Measurements from ENCODE around the gene CLEC16A.

Gene CLEC16A

DNA sequence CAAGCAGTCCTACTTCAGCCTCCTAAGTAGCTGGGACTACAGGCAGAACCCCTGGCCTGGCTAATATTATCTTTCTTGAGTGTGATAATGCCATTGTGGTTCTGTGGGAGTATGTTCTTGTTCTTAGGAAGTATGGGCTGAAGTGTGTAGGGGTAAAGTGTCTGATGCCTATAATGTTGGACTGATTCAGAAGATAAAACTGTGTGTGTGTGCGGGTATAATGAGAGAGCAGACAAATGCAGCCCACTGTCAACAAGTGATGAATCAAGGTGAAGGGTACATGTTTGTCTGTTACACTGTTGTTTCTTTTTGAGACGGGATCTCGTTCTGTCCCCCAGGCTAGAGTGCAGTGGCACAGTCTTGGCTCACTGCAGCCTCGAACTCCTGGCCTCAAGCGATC is 127.5 kb downstream of the CLEC16A start:
- no peak for DNase-seq

DNA sequence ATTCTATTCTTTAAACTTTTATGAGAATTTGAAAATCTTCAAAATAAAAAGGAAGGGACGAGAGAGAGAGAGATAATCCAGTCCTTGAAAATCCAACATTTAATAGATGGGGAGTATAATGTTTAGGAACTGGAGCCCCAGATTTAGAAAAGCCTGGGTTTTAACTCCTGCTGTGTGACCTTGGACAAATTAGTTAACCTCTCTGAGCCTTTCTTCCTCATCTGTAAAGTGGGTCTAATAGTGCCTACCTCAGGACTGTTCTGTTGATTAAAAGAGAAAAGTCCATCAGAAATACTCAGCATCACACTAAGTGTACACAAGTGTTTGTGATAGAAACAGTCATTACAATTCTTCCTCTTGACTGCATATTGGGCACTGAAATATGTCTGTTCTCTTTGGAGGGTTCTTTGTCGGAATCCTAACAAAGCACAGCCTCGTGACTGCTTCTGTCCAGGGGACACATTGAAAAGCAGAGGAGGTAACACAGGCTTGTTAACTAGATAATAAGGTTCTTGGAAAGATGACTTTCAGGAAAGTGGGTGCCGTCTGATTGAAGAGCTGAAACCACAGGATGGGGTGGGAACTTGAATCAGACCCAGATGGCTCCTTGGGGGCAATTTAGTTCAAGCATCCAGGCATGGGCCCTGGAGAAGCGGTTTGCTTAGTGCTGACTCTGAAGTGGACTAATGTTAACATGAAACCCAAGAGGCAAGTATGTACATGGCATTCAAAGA is 128.2 kb downstream of the CLEC16A start:
- DNase-seq: no peak

DNA sequence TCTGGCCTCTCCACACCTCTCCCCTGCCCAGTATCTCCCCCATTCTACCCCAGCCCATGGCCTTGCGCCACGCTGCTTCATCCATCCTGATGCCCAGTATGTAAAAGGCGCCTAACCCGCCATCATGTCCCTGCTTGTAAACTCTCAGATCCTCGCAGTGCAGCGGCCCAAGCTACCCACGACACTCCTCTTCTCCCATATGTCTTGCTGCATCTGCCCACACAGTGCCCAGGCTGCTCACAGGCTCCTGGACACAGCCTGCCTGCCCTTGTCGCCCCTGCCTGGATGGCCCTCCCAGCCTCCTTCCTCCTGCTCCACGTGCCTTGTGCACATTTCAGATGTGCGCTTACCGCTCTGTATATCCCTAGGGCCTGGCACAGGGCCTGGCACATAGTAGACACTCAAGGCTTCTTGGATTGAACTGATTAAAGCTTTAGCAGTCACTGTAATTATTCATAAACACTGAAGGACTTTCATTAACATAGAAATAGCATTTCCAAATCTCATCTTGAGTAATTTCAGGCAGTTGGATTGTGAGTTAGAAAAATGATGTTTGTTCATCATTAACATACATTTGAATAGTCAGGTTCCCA is 129.1 kb downstream of the CLEC16A start:
- no peak for DNase-seq

DNA sequence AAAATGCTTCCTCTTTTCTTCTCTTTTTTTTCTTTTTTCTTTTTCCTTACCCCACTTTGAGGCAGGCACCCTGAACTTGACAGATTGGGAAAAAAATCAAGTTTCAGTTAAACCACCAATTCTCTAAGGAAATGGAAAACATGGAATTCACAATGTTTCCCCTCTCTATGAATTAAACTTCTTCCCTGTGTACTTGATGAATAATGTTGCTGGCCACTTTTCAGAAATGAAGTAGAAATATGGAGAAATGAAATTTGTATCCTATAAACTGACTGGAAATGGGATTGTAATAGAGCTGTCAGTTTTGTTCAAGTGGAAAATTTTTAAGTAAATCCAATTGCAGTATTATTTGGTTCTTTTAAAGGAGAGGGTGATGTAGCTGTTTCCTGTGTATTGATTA is 129.8 kb downstream of the CLEC16A start:
- DNase-seq: no peak

DNA sequence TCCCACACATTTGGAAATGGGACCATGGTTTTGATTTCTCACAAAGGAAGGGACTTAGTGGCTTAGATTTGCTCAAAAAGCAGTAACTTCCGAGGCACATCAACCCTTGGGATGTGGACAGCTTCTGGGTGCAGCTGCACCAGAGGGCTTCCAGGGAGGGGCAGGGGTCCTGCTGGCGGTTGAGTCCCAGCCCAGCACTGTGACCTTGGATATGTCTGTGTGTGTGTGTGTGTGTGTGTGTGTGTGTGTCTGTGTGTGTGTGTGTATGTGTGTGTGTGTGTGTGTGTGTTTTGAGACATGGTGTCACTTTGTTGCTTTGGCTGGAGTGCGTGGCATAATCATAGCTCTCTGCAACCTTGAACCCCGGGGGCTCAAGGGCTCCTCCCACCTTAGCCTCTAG is 130.8 kb downstream of the CLEC16A start:
- no peak for DNase-seq

DNA sequence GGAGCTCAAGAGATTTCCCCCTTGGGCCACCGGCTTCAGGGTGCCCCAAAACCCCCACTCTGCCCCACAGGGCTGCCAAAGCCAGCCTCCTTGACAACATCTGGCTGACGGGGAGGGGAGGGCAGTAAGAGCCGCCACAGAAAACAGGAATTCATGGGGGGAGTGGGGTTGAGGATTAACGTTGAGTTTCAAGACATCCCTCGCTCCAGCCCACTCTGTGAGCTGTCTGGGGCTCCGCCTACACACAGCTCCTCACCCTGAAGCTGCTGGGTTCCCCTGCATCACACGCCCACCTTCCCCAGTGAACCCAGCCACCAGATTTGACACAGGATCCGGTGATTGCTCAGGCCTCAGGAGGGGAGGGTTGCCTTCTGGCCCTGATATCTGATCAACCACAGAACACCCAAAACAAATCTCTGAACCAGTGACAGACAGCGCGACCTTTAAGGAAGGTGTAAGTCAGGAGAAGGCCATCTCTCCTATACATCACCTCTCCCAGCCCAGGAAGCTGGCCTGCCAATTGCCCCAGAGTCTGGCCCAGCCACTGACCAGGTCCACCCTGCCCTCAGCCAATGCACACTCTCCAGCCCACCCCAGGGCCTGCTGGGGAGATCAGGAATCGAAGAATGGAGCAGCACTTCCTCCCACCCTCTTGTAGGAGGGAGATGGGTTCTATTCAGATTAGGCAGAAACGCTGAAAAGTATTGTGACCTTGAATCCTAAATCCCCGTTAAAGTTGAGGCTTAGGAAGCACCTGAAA is 132.1 kb downstream of the CLEC16A start:
- peak; percentile 66 for DNase-seq

DNA sequence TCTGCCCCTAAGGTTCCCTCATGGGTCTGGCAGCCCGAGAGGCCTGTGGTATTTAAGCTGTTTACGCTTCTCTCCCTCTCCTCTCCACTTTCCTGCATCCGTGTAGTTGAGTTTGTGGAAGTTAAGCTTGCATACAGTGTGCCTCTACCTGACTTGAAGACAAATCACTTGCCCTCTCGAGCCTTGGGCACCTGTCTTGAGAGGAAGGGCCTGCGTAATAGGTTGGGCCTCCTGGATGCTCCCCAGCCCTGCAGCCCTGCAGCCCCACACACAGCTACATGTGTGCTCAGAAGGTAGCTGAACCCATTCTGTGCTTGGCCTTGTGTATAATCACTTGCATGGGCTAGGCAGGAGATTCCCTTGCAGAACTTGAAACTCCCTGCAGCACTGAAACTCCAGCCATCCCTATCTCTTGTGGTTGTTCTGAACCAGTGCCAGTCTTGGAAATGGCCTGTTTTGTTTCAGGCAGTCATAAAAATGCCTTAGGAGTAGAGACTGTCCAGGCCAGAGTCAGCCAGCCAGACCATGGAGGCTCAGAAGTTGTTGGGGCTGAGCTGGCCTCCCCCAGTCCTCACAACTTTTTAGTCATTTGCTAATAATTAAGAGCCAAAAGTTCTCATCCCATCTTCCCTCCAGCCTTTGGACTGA is 134.6 kb downstream of the CLEC16A start:
- DNase-seq: no peak

DNA sequence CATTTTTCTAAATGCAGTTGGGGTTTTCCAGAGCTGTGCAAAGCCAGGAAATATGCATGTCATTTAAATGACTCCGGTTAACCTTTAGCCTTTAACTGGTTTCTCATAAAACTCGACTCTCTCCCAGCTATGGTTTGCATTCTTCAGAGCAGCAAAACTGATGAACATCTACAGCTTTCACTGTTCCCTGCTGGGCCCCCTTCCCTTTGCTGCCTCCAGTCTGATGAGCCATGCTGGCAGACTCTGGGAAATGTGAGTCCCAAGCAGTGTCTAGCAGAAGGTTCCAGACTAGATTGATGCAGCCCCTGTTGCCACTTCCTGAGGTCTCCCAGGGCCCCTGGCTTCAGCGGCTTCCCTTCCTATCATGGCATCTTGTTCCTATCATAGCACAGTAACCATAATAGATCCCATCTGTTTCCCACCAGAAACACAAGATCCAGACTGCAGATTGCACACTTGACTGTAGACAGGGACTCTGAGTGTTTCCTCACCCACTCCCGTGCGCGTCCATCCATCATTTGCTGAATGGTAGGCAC is 135.4 kb downstream of the CLEC16A start:
- no peak for DNase-seq

DNA sequence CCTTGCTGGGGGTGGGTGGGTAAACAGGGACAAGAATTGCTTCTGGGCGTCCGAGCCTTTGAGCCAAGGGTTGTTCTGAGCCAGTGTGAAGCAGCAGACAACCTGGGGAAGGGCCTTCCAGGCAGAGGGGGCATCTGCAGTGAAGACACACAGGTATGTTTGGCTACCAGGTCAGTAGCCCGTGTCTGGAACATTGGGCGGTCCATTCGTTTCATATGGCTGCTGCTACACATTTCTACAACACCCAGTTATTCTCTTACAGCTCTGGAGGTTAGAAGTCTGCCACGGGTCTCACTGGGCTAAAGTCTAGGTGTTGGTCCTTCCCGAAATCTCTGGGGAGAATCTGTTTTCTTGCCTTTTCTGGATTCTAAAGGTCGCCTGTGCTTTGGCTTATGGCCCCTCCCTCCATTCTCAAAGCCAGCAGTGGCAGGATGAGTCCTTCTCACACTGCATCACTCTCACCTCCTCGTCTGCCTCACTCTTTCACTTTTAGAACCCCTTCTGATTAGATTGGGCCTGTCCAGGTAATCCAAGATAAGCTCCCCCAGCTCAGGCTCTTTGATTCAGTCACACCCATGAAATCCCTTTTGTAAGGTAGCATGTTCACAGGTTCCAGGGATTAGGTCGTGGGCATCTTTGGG is 136.1 kb downstream of the CLEC16A start:
- no peak for DNase-seq

DNA sequence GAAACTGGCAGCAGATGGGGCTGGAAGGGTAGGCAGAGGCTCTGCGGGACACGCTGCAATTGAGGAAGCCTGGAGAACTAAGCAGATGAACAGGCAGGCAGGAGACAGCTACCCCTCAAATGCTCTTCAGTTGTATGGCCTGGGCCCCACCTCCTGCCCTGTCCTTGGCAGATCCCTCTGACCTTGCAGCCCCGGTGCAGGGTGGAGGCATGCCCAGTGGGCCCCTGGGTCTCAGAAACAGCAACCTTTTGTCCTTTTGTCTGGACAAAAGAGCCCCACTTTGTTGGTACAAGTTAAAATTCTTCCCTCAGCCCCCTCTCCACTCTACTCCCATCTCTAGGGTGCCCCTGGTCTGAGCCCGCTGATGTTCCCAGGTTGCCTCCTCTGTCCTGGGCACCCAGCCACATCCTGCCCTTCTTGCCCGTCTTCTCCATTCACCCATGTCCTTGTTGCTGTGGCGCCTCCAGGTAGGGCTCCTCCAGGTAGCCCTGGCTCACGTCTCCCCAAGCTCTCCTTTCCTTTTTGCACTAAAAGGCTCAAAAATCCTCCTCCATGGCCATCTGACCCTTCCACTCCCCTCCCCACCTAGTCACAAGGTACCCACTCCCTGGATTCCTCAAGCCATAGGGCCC is 136.8 kb downstream of the CLEC16A start:
- DNase-seq: no peak

DNA sequence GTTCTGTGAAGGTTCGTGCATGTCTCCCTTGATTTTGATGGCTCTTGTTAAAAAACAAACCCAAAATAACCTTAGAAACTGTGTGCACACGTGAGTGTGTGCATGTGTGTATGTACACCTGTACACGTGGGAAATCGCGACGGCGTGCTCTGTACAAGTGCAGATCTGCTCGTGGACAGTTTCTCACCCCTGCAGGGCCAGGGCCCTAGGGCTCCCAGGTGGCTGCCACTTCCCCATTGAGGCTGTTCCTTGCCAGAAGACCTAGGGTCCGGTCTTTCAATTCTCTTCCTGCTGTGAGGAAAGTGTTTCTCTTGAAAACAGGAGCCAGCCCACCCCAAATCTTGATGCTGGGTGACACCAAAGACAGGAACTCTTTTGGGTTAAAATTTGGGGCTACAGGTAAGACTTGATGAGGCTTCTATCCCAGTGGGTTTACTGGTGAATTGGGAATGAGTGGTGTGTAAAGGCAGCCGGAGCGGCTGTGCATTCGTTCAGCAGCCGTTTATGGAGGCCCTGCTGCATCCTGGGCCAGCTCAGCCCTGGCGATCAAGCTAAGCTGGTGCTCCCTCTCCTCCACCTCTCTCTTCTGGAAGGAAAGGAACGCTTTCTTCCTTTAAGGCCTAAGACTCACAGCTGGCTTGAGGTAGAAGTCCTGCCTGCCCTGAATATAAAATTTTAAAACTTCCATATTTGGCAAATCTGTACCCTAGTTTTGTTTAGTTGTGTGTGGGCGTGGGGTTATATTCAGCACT is 137.9 kb downstream of the CLEC16A start:
- DNase-seq: no peak

DNA sequence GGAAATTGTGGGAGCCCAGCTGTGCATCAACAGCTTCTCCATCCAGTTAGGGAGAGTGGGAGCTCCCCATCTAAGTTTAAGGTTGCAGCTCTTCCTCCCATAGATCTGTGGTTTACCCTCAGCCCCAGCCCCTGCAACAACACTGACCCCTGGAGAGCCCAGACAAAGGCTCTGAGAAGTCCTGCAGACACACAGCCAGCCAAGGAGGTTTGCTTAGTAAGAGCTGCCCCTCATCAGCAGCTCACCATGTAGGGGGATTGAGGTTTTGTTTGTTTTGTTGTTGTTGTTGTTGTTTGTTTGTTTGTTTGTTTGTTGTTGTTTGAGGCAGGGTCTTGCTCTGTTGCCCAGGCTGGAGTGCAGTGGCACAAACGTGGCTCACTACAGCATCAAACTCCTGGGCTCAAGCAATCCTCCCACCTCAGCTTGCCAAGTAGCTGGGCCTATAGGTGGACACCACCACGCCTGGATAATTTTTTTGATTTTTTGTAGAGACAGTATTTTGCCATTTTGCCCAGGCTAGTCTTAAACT is 138.6 kb downstream of the CLEC16A start:
- DNase-seq: no peak

DNA sequence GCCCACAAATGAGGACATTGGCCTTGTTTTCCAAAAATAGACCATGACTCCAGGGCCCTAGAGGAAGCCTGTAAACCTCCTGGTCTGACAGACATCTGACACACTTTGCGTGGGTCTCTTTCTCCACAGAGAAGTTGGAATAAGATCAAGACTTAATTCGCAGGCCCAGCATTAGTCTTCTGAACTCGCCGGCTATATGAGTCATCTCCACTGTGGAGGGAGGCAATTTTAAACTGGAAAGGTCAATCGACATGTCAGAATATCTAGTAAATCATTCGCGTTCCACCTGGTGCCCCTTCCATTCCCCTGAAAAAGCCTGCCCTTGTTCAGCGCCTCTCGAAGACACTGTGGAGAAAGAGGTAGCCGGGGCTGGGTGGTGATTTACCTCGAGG is 140.1 kb downstream of the CLEC16A start:
- DNase-seq: no peak

DNA sequence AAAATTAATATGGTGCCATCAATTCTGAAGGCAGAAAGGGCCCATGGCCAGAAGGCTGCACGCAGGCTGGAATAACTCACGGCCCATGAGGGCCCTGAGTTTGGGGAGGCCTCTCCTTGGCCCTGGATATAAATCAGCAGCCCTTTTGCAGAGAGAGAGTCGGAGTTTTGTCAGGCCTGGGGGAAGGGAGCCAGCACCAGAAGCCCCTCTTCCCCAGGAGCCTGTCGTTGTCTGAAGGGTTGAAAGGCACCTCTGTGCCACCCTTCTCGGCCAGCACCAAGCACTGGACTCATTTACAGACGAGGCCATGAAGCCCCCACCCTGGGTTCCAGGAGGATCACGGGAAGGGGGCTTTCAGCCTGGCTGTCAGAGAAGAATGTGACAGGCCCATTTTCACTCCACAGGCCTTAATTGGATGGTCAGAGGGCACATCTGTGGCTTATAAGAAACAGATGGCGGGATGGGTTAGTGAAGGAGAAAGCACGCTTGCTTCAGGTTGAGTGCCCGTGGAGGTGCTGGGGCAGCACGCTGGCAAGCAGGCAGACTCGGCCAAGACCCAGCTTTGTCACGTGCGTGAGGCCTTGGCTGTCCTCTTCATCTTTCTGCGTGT is 140.6 kb downstream of the CLEC16A start:
- no peak for DNase-seq

DNA sequence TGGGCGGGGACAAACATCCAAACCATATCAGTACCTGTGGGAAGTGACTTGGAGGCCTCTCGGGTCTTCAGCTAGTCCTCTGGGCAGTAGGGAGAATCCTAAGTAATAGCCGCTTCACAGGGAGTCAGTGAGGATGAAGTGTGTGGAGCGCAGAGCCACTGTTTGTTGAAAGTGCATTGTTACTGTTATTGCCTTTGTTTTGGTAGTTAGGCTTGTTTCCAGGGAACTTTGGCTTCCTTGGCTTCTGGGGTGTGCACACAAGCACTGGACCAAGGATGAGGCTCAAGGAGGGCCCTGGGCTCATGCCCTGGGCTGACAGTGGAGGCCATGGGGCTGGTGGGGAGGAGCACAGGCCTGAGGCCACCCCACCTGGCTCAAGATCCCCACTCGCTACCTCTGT is 141.6 kb downstream of the CLEC16A start:
- DNase-seq: no peak

DNA sequence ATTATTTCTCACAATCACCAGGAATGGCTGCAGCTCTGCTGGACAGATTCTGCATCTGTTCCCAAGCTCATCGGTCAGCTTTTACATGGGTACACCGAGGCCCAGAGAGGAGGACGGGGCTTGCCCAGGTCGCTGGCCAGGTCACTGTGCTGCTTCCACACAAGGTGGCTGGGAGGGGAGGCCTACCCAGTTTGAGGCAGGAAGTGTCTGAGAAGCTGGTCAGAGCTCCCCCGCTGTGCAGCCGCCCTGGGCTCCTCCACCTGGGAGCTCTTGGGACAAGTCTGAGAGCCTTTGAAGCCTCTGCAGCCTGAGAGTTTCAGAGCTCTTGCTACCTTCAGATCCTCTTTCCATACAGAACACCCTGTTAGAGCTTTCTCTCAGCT is 143.3 kb downstream of the CLEC16A start:
- DNase-seq: no peak

DNA sequence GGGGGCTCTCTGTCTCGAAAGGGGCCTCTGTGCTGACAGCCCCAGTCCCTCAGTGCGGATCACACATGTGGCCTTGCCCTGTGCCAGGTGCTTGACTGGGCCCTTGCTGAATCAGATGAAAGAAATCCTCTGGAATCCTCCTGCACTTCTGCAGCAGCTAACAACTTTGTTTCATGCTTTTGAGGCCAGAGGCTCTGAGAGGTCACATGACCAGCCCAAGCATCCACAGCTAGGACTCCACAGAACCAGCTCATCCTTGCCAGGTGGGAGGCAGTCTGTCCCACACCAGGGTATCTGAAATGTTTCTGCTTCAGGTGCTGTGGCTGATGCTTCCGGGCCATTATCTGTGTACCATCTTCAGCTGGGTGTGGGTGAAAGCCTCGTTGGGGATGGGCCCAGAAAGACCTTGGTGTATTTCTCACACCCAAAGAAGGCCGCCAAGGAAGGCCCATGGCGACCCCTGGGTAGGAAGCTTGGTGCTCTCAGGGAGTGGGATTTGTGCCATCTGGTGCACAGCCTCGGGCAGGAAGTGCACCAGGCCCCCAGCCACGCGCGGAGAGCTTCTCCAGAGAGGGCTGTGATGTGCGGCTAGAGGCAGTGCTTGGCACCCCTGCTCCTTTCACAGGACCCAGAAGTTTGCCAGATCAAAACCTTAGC is 143.8 kb downstream of the CLEC16A start:
- peak; percentile 21 for DNase-seq

DNA sequence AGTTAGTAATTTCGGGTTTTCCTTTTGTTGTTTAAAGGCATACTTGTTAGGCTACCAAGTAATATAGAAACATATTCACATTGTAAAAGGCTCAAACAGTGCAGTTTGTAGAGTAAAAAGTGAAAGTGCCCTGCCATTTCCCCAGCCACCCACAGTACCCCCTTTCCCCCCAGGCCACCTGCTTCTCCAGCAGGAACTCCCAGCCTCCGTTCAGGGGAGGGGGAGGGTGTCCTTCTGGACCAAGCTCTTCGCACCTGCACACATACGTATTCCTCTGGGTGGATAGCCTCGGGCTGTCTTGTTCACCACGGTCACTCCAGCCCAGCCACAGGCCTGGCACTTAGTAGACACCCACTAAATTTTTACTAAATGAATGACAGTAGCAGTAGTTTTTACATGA is 144.5 kb downstream of the CLEC16A start:
- no peak for DNase-seq

DNA sequence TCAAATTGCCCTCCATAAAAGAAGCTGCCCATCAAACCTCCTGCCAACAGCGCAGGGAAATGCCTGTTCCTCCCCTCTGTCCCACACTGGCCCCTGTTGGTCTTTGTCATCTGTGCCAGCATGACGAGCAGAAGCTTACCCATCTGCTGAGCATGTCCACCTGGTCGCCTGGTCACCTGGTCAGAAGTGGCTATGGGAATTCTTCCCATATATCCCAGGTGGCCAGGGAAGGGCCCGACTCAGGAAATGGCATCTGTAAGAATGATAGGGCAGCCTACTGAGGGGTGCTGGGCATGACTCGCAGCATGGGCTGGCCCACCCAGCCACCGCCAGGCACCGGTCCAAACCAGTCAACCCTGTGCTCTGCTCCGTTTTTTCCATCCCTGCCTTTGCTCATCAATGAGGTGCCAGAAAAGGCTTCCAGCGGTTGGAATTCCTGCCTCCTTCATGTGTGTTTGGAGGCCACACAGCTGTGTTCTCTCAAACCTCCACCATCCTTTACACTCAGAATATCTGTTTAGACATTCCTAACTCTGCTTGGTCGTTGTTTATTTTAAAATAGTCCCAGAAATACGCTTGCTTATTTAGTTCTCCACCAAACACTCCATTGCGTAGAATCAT is 145.2 kb downstream of the CLEC16A start:
- no peak for DNase-seq

DNA sequence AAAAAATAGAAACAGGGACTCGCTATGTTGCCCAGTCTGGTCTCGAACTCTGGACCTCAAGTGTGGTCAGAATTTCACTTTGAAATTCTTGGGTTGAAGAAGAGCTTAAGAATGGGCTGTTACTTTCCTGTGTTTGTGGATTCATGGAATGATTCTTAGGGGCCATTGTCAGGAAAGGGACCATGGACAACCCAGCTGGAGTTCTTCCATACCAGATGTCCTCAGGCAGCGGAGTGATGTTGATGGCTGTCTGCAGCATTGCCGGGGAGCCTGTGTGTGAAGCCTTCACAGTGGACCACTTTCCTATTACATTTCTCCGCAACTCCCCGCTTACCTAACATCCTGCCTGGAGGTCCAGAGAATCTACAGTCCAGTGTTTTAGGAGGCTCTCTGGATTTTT is 145.9 kb downstream of the CLEC16A start:
- no peak for DNase-seq
